ENCODE measurements around the gene IFITM5. TPM values are rescaled to one million over a fixed set of nuclear protein-coding genes. Genes with fewer than 3 reads are reported as not detected.
"Not testable (repeated sequence)": the region's sequence is repeated elsewhere in the genome, so short reads cannot be mapped to it uniquely, and the experiment has no call there.

IFITM5 gene
- total and polyA plus RNA-seq, 9 of the 15 experiments (the other 6 are each of a cell fraction or from before 2014, with no cell fraction given): 0.19 TPM; not detected in 8

DNA sequence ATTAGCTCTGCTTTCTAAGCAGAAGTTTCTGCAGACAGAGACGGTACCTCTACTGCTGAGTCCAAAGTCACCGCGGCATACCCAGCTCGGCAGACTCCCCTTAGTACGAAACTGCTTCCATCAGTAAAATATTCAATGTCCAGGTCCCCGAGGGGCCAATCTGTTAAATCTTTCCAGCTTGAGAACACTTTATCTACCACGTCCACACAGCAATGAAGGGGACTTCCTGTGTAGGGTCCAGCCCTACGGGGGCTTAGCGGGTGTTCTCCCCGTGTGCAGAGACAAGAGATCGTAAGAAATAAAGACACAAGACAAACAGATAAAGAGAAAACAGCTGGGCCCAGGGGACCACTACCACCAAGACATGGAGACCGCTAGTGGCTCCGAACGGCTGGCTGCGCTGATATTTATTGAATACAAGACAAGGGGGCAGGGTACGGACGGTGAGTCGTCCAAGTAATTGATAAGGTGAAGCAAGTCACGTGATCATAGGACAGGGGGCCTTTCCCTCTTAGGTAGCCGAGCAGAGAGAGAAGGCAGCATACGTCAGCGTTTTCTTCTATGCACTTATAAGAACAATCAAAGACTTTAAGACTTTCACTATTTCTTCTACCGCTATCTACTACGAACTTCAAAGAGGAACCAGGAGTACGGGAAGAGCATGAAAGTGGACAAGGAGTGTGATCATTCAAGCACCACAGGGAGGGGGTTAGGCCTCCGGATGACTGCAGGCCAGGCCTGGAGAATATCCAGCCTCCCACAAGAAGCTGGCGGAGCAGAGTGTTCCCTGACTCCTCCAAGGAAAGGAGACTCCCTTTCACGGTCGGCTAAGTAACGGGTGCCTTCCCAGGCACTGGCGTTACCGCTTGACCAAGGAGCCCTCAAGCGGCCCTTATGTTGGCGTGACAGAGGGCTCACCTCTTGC lies 25.5 kb upstream of the IFITM5 start (continued):
- TF ChIP-seq, protein P1, sequence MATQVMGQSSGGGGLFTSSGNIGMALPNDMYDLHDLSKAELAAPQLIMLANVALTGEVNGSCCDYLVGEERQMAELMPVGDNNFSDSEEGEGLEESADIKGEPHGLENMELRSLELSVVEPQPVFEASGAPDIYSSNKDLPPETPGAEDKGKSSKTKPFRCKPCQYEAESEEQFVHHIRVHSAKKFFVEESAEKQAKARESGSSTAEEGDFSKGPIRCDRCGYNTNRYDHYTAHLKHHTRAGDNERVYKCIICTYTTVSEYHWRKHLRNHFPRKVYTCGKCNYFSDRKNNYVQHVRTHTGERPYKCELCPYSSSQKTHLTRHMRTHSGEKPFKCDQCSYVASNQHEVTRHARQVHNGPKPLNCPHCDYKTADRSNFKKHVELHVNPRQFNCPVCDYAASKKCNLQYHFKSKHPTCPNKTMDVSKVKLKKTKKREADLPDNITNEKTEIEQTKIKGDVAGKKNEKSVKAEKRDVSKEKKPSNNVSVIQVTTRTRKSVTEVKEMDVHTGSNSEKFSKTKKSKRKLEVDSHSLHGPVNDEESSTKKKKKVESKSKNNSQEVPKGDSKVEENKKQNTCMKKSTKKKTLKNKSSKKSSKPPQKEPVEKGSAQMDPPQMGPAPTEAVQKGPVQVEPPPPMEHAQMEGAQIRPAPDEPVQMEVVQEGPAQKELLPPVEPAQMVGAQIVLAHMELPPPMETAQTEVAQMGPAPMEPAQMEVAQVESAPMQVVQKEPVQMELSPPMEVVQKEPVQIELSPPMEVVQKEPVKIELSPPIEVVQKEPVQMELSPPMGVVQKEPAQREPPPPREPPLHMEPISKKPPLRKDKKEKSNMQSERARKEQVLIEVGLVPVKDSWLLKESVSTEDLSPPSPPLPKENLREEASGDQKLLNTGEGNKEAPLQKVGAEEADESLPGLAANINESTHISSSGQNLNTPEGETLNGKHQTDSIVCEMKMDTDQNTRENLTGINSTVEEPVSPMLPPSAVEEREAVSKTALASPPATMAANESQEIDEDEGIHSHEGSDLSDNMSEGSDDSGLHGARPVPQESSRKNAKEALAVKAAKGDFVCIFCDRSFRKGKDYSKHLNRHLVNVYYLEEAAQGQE (IDR thresholded peaks at IDR 0.05; ENCODE audit: borderline replicate concordance): peak; percentile 56
- TF ChIP-seq, protein P1 (CRISPR knock-in tag; IDR thresholded peaks at IDR 0.05; ENCODE audit: low read depth): not testable (repeated sequence)
- TF ChIP-seq BHLHE40 (IDR thresholded peaks at IDR 0.05; ENCODE audit: low read length): peak; percentile 85
- peak; percentile 43; the same call in 1 of the 2 replicates for TF ChIP-seq GATA2 (CRISPR knock-in tag; IDR thresholded peaks at IDR 0.05)
- peak; percentile 39; the same call in 1 of the 2 replicates for TF ChIP-seq NR2C1 (IDR thresholded peaks at IDR 0.05)
- not testable (repeated sequence) for TF ChIP-seq NR2C1 (tag; IDR thresholded peaks at IDR 0.05)
- peak; percentile 25; the same call in 1 of the 2 replicates for TF ChIP-seq NCOR1 (IDR thresholded peaks at IDR 0.05)
- peak; percentile 55 for TF ChIP-seq ZFX (CRISPR knock-in tag; IDR thresholded peaks at IDR 0.05)
- TF ChIP-seq POLR2B (IDR thresholded peaks at IDR 0.05; ENCODE audit: low read depth, partially characterized antibody): peak; percentile 42
- peak; percentile 29; the same call in 1 of the 2 replicates for TF ChIP-seq STAT5A (IDR thresholded peaks at IDR 0.05; ENCODE audit: borderline replicate concordance, low read length)
- TF ChIP-seq POLR2A (conservative IDR thresholded peaks at IDR 0.05): peak; percentile 68
- peak; percentile 57 for TF ChIP-seq BRD9 (IDR thresholded peaks at IDR 0.05; ENCODE audit: low read depth, partially characterized antibody)
- TF ChIP-seq, protein P2, sequence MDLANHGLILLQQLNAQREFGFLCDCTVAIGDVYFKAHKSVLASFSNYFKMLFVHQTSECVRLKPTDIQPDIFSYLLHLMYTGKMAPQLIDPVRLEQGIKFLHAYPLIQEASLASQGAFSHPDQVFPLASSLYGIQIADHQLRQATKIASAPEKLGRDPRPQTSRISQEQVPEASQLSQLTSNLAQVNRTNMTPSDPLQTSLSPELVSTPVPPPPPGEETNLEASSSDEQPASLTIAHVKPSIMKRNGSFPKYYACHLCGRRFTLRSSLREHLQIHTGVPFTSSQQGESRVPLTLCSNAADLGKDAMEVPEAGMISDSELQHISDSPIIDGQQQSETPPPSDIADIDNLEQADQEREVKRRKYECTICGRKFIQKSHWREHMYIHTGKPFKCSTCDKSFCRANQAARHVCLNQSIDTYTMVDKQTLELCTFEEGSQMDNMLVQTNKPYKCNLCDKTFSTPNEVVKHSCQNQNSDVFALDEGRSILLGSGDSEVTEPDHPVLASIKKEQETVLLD (IDR thresholded peaks at IDR 0.05): peak; percentile 82; the same call in 1 of the 2 replicates
- TF ChIP-seq, protein P3, sequence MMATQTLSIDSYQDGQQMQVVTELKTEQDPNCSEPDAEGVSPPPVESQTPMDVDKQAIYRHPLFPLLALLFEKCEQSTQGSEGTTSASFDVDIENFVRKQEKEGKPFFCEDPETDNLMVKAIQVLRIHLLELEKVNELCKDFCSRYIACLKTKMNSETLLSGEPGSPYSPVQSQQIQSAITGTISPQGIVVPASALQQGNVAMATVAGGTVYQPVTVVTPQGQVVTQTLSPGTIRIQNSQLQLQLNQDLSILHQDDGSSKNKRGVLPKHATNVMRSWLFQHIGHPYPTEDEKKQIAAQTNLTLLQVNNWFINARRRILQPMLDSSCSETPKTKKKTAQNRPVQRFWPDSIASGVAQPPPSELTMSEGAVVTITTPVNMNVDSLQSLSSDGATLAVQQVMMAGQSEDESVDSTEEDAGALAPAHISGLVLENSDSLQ (IDR thresholded peaks at IDR 0.05): 0 out of 2 replicates have a peak, but pooled peaks have one; percentile 15
- peak; percentile 77 for TF ChIP-seq CBFA2T3 (IDR thresholded peaks at IDR 0.05)
- TF ChIP-seq MAFG (tag; conservative IDR thresholded peaks at IDR 0.05): peak; percentile 57
- TF ChIP-seq MTA3 (IDR thresholded peaks at IDR 0.05; ENCODE audit: borderline replicate concordance): 0 out of 2 replicates have a peak, but pooled peaks have one; percentile 35
- TF ChIP-seq ZNF316 (IDR thresholded peaks at IDR 0.05): peak; percentile 95

All from K562 (cell line).